ENCODE measurements around the gene GAREM1. TPM values are rescaled to one million over a fixed set of nuclear protein-coding genes. Genes with fewer than 3 reads are reported as not detected.

The GAREM1 gene
- total and polyA plus RNA-seq, 2 of the 8 experiments (the other 6 are each of a cell fraction or from before 2014, with no cell fraction given): 3.6 to 9.2 TPM

DNA sequence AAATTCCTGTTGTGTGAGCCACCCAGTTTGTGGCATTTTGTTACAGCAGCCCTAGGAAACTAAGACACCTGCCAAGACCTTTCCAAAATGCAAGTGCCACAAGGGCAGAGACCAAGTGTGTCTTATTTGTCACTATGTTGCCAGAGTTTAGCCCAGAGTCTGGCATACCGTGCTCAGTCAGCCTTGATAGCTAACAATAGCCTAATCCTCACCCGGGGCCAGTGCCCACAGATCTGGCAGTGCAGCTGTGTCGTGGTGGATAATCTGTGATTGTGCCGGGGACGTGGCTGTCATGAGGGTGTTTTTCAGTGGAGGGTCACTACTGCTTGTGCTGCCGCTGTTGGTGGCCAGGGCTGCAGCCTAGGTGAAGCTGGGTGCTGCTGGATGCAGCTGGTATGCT, 227.3 kb downstream of the GAREM1 start:
- Histone ChIP-seq H4K5ac (ENCODE audit: insufficient read length, low read depth, low read length) (no peak overlapping the region), H3K79me2 (ENCODE audit: control insufficient read depth in 1 of 2, insufficient read depth in 2 of 2, low read length in 2 of 2) (no peaks in the 10 kb centered on the region), H3K9me3 (ENCODE audit: insufficient read depth in 2 of 2, low read depth in 1 of 2, low read length in 1 of 2) (no peaks in the 10 kb centered on the region), H2BK120ac (replicated peaks; ENCODE audit: low read depth, low read length) (no peak overlapping the region), H3K23ac (ENCODE audit: insufficient read length) (no peak overlapping the region), H3K4me3 (ENCODE audit: extremely low read depth in 1 of 4, insufficient read depth in 2 of 4, low read depth in 3 of 4, low read length in 4 of 4) (no peak overlapping the region), H3K4me2 (ENCODE audit: insufficient read depth in 1 of 2, low read depth in 2 of 2, low read length in 2 of 2) (no peak overlapping the region), H3K9ac (replicated peaks in 1 of 4; ENCODE audit: extremely low read depth in 1 of 4, low read depth in 3 of 4, low read length in 3 of 4) (no peak overlapping the region), H2AFZ (ENCODE audit: low read length) (no peak overlapping the region), H3K4ac (replicated peaks; ENCODE audit: insufficient read length, low read depth, low read length) (peak overlapping the region; percentile 22), H2BK5ac (ENCODE audit: low read depth, low read length) (no peak overlapping the region), H4K91ac (replicated peaks; ENCODE audit: insufficient read length, low read length) (no peak overlapping the region), H2BK15ac (ENCODE audit: low read length) (no peak overlapping the region), H3K36me3 (ENCODE audit: control insufficient read depth in 2 of 4, insufficient read depth in 4 of 4, low read length in 3 of 4) (no peaks in the 10 kb centered on the region), H2BK20ac (ENCODE audit: low read length) (no peak overlapping the region), H2BK12ac (ENCODE audit: low read depth, low read length) (0 out of 2 replicates have a peak overlapping the region, but pooled peaks have one; percentile 3), H3K27ac (ENCODE audit: low read depth, low read length) (no peak overlapping the region), H3K56ac (replicated peaks; ENCODE audit: insufficient read length, low read depth, low read length) (no peak overlapping the region), H4K20me1 (replicated peaks in 1 of 2; ENCODE audit: control insufficient read depth in 1 of 2, insufficient read depth in 2 of 2, low read length in 2 of 2) (no peaks in the 10 kb centered on the region), H3K4me1 (replicated peaks in 1 of 4; ENCODE audit: control insufficient read depth in 3 of 4, insufficient read depth in 4 of 4, low read length in 3 of 4) (peaks cover 2 to 12% (median 3%) of the 10 kb centered on the region in 4 experiments; a peak in 3 of 7 replicates), H3K14ac (ENCODE audit: insufficient read length) (no peak overlapping the region), H3K79me1 (ENCODE audit: low read depth, low read length) (no peaks in the 10 kb centered on the region), H2AK5ac (ENCODE audit: low read depth, low read length) (no peak overlapping the region), H3K27me3 (replicated peaks in 1 of 4; ENCODE audit: control insufficient read depth in 3 of 4, extremely low read depth in 1 of 4, insufficient read depth in 3 of 4, low read length in 3 of 4) (no peaks in the 10 kb centered on the region), H4K8ac (ENCODE audit: extremely low read depth, insufficient read depth, low read length) (no peak overlapping the region), H3K18ac (ENCODE audit: extremely low read depth, low read length) (no peak overlapping the region), H3K23me2 (ENCODE audit: low read depth, low read length) (no peaks in the 10 kb centered on the region)
- no peak for TF ChIP-seq SUZ12 (IDR thresholded peaks at IDR 0.05; ENCODE audit: low read length)
- ChIA-PET CTCF (ENCODE audit: partially characterized antibody) (interaction anchor here (0.9 to 1.6 kb wide), 5 partner anchors 9 to 228 kb away, joined by 3 read pairs; partner anchors contain the start of gene GAREM1), POLR2A (ENCODE audit: partially characterized antibody) (no interaction called here)
- DNase-seq (ENCODE audit: low read depth in 1 of 2, low spot score in 2 of 2) (no peak), FAIRE-seq (no peak)
- 90% methylated on average over 6 of the region's 6 CpGs; no CpG with 5 or more reads in 1 of the 2 experiments for WGBS, 2 experiments (ENCODE audit: extremely low coverage in 1 of 2, insufficient coverage in 1 of 2, insufficient read length in 1 of 2, insufficient replicate concordance in 2 of 2, low coverage in 1 of 2, low lambda C conversion rate in 2 of 2, missing lambda C conversion rate in 1 of 2)

Measured in H1 (cell line).